Activated CD4-positive, alpha-beta memory T cell treated with anti-CD3 and anti-CD28 coated beads, Interleukin-2, amount 10 ng/mL, durations not matched to agents 7 days and 5 days (primary cell): ENCODE data around the gene ITIH4. TPM values are rescaled to one million over a fixed set of nuclear protein-coding genes. Genes with fewer than 3 reads are reported as not detected.

Source experiments
- CTCF ChIA-PET: fragments of 350-600 bp; sonication (Branson Sonifier 250); formaldehyde crosslinking; loops from one replicate; lab custom pipeline; 2021; ENCODE audit warnings: antibody characterized with exemption, inconsistent platforms; lab: Charles Lee
- POLR2A ChIA-PET: fragments of 350-600 bp; sonication (Branson Sonifier 250); formaldehyde crosslinking; loops from one replicate; lab custom pipeline; 2021; ENCODE audit warnings: antibody characterized with exemption; lab: Charles Lee
- DNase-seq: peaks from one replicate; pipeline ENCODE4 v3.0.0-alpha.2; 2020
- H3K27ac Mint-ChIP-seq: one replicate; pipeline ENCODE4 v1.8.0; 2021; ENCODE audit warnings: mild to moderate bottlenecking, mixed read lengths
- H3K27me3 Mint-ChIP-seq: one replicate; pipeline ENCODE4 v1.8.0; 2021; ENCODE audit warnings: mixed read lengths
- H3K36me3 Mint-ChIP-seq: one replicate; pipeline ENCODE4 v1.8.0; 2021; ENCODE audit warnings: low read depth, mixed read lengths
- H3K4me1 Mint-ChIP-seq: one replicate; pipeline ENCODE4 v1.8.0; 2021; ENCODE audit warnings: mixed read lengths
- H3K4me3 Mint-ChIP-seq: one replicate; pipeline ENCODE4 v1.8.0; 2021; ENCODE audit warnings: mild to moderate bottlenecking, mixed read lengths
- H3K9me3 Mint-ChIP-seq: one replicate; pipeline ENCODE4 v1.8.0; 2021; ENCODE audit warnings: mixed read lengths
- total RNA-seq, 2 experiments: library from RNA; stranded (reverse); gene quantifications; one replicate each; pipeline ENCODE4 v1.2.3, GENCODE V29; 2021

Gene ITIH4
- total RNA-seq, 2 experiments from 2014 or later: 16.0 to 16.2 TPM

DNA sequence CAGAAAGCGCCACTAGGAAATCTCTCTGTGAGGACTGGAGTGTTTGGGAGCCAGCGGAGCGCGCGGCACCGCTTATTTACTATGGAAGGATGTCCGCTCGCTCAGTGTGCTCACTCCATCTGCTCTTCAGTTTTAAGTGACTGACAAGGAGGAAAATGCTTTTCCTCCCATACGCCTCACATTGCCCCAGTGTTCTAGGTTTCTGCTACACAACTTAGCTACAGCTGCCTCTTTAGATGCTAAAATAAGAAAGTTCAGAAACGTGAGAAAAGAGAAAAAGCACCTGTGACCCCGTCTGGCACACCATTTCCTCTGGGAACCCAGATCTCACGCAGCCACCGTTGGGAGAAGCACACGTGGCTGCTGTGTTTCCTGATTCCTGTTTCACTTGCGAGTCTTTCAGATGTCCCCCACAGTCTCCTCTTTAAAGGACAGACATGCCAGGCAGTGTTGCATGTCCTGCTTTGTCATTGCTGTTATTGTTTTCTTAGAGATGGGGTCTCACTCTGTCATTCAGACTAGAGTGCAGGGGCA is 16.0 kb upstream of the ITIH4 start:
- Mint-ChIP-seq H3K4me1 (no peaks in the 10 kb centered on the region), H3K27me3 (no peaks in the 10 kb centered on the region), H3K36me3 (peaks cover 5% of the 10 kb centered on the region), H3K4me3 (no peak overlapping the region), H3K27ac (no peak overlapping the region), H3K9me3 (no peaks in the 10 kb centered on the region)
- DNase-seq: no peak
- ChIA-PET CTCF (interaction anchor here (0.8 to 1.4 kb wide), 5 partner anchors 28 to 255 kb away, joined by 3 to 4 read pairs (median 3); no protein-coding TSS in a partner anchor), POLR2A (no interaction called here)

DNA sequence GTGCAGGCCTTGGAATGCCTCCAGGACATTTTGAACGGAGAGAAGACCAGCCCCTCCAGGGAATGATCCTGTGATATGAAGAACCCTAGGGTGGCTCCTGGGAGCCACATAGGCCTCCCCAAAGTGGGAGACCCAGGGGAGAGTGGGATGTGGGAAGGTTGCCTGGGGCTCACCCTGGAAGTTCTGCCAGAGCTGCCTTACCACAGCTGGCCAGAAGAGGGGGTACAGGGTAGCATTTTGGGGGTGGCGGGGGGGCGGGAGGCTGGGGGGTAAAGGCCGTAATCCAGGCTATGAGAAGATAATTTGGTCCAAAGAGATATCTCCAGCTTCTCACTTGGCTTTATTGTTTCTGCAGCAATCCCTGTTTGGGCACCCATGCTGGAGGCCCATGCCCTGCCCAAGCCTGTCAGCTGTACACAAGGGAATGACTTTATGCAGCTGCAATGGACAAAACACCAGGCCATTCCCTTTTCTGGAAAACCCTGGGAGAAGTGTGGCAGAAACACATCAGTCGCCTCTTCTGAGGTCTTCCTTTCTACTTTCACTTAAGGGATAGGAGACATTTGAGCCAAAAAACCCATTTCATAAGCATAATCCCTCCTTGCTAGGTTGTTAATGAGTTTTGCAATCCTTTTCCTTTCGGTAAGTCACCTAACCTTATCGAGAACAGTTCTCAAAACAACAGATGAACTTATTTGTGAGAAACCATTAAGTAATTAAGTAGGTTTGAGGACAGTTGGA is 15.4 kb upstream of the ITIH4 start:
- no peak for DNase-seq
- no peak overlapping the region for H3K4me3 Mint-ChIP-seq
- peaks cover 7% of the 10 kb centered on the region for H3K36me3 Mint-ChIP-seq
- no peak overlapping the region for H3K27ac Mint-ChIP-seq
- H3K4me1 Mint-ChIP-seq: no peaks in the 10 kb centered on the region
- POLR2A ChIA-PET: interaction anchor here (0.6 kb wide), 1 partner anchor 157 kb away, joined by 3 read pairs; no protein-coding TSS in a partner anchor
- CTCF ChIA-PET: interaction anchor here (0.8 to 1.4 kb wide), 8 partner anchors 8 to 256 kb away, joined by 3 to 4 read pairs (median 3); partner anchors contain the start of genes GLT8D1 and SPCS1
- no peaks in the 10 kb centered on the region for H3K9me3 Mint-ChIP-seq
- H3K27me3 Mint-ChIP-seq: no peaks in the 10 kb centered on the region

DNA sequence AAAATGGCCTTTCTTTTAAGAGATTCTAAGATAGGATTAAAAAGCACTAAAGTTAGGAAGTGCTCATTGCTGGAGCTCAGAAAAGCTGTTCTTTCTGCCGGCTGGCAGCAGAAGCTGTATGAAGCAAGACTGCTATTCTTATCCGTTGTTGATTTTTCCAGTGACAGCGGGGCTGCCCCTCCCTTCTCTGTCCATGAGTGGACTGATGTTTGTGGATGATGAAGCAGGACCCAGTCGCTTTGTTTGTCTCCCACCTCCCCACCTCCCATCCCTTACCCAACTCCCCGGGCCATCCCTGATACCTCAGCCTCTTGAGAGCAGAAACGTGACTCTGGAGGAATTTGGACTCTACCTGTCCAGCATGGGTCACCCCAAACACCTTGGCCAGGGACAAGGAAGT is 14.7 kb upstream of the ITIH4 start:
- CTCF ChIA-PET: interaction anchor here (1.1 to 1.3 kb wide), 4 partner anchors 9 to 140 kb away, joined by 3 to 4 read pairs (median 3); partner anchors contain the start of genes GLT8D1 and SPCS1
- H3K36me3 Mint-ChIP-seq: peaks cover 9% of the 10 kb centered on the region
- no peak overlapping the region for H3K27ac Mint-ChIP-seq
- no peaks in the 10 kb centered on the region for H3K9me3 Mint-ChIP-seq
- H3K4me3 Mint-ChIP-seq: no peak overlapping the region
- POLR2A ChIA-PET: interaction anchor here (0.6 kb wide), 1 partner anchor 157 kb away, joined by 3 read pairs; no protein-coding TSS in a partner anchor
- peaks cover under 1% of the 10 kb centered on the region for H3K4me1 Mint-ChIP-seq
- H3K27me3 Mint-ChIP-seq: no peaks in the 10 kb centered on the region
- DNase-seq: no peak

DNA sequence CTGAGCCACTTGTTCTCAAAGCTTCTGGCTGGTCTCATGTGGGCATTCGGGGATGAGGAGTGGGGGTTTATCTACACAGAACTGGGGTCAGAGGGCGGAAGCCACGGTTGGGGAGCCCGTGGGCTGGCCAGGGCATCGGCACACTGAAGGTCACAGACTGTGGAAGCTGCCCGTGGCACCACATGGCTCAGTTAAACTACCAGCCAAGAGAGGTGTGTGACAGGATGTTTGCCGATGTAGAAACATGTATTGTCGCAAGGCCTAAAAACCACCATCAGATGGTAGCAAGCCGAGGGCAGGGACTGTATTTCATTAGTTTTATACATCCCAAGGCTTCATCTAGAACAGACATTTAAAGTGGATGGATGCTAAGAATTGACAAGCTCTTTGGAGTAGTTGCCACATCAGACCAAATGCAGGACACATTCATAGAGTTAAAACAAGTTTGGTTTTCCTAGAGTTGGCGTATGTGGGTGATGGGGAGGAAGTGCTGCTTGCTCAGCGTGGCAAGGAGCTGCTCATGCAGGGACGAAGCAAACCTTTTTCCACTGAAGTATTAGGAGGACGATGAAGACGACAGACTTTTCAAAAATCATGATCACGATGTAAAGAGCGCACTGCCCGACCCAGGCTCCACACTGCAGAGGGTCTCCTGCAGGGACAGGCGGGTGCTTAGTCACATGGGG is 14.0 kb upstream of the ITIH4 start:
- Mint-ChIP-seq H3K4me1 (peaks cover 6% of the 10 kb centered on the region), H3K9me3 (no peaks in the 10 kb centered on the region), H3K27ac (no peak overlapping the region), H3K27me3 (no peaks in the 10 kb centered on the region), H3K36me3 (peaks cover 9% of the 10 kb centered on the region), H3K4me3 (no peak overlapping the region)
- ChIA-PET POLR2A (no interaction called here), CTCF (interaction anchor here (1.0 to 1.2 kb wide), 4 partner anchors 9 to 139 kb away, joined by 3 to 4 read pairs (median 4); partner anchors contain the start of genes GLT8D1, MUSTN1 and SPCS1)
- no peak for DNase-seq

DNA sequence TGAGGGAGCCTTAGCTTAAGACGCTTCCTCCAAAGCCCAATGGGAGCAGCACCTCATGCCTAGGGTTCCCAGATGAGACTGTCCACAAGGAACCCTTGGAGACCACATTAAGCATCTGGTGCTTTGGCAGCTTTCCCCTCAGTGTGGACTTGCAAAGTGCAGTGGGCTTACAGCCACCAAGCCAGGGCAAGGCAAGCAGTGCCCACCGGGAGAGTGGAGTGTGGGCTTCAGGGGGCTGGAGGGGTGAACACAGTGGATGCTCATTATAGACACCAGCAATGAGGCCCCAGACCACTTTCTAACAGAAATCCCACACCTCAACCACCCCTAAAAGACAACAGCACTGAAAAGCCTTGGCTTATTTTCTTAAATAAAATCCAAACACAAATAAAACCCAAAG is 13.4 kb upstream of the ITIH4 start:
- CTCF ChIA-PET: interaction anchor here (1.0 kb wide), 1 partner anchor 9 kb away, joined by 4 read pairs; the partner anchor contains the start of gene MUSTN1
- H3K36me3 Mint-ChIP-seq: peaks cover 9% of the 10 kb centered on the region
- no peak overlapping the region for H3K27ac Mint-ChIP-seq

DNA sequence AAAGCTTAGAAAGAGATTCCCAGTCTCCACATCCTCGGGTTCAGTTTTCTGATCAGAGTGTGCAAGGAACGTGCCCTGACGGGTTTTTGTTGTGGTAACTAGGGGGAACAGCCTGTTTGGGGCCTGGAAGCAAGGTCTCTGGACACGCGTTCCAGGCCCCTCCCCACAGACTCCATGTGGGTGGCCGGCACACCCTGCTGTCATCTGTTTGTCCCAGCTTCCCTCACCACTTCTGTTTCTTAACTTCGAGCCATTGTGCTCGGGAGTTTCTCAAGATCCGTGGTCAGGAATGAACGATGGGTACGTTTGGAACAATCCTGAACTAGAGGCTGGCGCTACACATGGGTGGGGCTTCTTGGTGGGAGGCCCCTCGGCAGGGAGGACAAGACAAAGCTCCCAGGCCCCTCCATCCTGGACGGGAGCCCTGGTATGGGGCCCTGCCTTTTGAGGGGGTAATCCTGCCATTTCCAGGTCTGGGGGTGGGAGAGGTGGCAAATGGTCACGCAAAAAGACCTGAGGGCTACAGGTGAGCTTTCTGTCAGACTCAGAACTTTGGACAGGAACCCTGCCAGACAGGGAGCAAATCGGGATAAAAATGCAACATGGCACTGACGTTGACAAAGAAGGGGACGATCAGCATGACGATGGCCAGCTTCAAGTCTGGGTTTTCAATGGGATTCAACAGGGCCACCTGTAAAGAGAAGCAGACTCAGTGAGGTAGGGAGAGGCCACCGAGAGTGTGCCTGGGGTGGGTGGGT is 12.8 kb upstream of the ITIH4 start:
- Mint-ChIP-seq H3K9me3 (no peaks in the 10 kb centered on the region), H3K36me3 (peaks cover 12% of the 10 kb centered on the region), H3K27ac (no peak overlapping the region), H3K27me3 (no peaks in the 10 kb centered on the region), H3K4me1 (peaks cover 18% of the 10 kb centered on the region), H3K4me3 (no peak overlapping the region)
- POLR2A ChIA-PET: no interaction called here
- CTCF ChIA-PET: interaction anchor here (1.0 kb wide), 1 partner anchor 8 kb away, joined by 4 read pairs; the partner anchor contains the start of gene MUSTN1
- no peak for DNase-seq

More for the DNA sequence above, 13.4 kb upstream of the ITIH4 start:
- peaks cover 12% of the 10 kb centered on the region for H3K4me1 Mint-ChIP-seq
- H3K4me3 Mint-ChIP-seq: no peak overlapping the region
- POLR2A ChIA-PET: no interaction called here
- DNase-seq: no peak
- no peaks in the 10 kb centered on the region for H3K9me3 Mint-ChIP-seq
- no peaks in the 10 kb centered on the region for H3K27me3 Mint-ChIP-seq

DNA sequence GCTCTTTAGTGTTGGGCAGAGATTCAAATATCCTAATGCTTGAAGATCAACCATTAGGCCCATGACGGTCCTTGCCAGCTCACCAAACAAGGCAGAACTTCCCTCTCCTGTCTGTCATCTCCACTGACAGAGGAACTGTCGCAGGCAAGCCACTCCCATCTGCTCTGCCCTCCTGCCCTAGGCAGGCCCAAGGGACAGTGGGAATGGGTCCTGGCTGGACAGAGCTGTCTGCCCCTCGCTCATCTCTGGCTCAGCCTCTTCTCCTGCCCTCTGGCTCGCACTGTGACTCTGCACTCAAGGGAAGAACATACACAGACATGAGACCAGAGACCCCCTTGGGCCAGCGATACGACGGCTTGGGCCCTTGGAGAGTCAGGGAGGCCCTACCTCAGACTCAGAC is 12.0 kb upstream of the ITIH4 start:
- Mint-ChIP-seq H3K9me3 (no peaks in the 10 kb centered on the region), H3K27ac (no peak overlapping the region), H3K4me1 (peaks cover 26% of the 10 kb centered on the region), H3K36me3 (peaks cover 15% of the 10 kb centered on the region), H3K4me3 (no peak overlapping the region), H3K27me3 (no peaks in the 10 kb centered on the region)
- ChIA-PET POLR2A (no interaction called here), CTCF (no interaction called here)
- DNase-seq: no peak

DNA sequence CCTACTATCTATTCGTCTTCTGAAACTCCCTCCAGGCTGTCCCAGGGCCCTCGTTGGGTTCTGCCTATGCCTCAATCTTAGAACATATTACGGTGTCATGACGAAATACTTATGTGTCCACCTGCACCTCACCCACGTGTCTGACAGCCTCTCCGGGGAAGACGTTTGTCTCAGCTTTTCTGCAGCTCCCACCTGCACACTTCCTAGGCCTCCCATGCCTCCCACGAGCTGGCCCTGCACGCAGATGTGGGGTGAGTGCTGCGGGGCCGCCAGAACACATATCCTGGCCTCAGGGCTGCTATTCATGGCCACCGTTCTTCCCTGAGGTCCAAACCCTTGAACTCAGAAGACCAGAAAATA is 11.5 kb upstream of the ITIH4 start:
- peaks cover 30% of the 10 kb centered on the region for H3K4me1 Mint-ChIP-seq

DNA sequence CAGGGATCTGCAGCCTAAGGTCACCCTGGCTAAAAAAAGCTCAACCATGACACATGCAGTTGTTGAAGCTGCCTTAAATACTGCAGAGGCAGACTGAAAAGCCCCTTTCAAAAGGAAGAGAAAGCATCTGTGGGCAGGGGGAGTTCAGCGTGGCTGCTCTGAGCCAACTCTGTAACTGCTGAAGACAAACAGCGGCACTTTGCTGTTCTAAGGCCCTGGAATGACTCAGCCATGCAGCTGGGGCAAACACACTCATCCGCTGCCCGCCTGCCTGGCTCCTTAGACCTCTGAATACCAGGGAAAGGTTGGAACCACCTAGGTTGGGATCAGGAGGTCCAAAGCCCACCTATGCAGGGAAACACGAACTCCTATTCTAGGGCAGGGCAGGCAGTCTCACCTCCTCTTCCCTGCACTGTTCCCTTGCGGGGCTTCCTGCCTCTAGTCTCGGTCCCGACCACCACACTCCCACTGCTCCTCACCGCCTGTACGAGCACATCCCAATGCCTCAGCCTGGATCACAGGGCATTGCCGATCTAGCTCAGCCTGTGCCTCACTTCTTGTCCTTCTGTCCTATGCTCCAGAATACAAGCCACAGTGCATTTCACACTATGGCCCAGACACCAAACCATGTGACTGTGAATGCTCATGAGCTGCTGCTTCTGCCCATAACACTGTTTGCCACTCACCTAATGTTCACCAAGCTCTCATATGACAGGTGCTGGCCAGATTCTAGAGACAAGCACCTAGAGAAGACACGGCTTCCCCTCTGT is 10.9 kb upstream of the ITIH4 start:
- H3K27me3 Mint-ChIP-seq: no peaks in the 10 kb centered on the region
- H3K9me3 Mint-ChIP-seq: no peaks in the 10 kb centered on the region
- H3K4me1 Mint-ChIP-seq: peaks cover 33% of the 10 kb centered on the region
- H3K4me3 Mint-ChIP-seq: no peak overlapping the region
- H3K36me3 Mint-ChIP-seq: peaks cover 15% of the 10 kb centered on the region
- ChIA-PET CTCF (no interaction called here), POLR2A (no interaction called here)
- DNase-seq: no peak
- no peak overlapping the region for H3K27ac Mint-ChIP-seq

More for the DNA sequence above, 11.5 kb upstream of the ITIH4 start:
- DNase-seq: no peak
- Mint-ChIP-seq H3K27ac (no peak overlapping the region), H3K36me3 (peaks cover 15% of the 10 kb centered on the region), H3K4me3 (no peak overlapping the region), H3K27me3 (no peaks in the 10 kb centered on the region), H3K9me3 (no peaks in the 10 kb centered on the region)
- ChIA-PET CTCF (no interaction called here), POLR2A (no interaction called here)

DNA sequence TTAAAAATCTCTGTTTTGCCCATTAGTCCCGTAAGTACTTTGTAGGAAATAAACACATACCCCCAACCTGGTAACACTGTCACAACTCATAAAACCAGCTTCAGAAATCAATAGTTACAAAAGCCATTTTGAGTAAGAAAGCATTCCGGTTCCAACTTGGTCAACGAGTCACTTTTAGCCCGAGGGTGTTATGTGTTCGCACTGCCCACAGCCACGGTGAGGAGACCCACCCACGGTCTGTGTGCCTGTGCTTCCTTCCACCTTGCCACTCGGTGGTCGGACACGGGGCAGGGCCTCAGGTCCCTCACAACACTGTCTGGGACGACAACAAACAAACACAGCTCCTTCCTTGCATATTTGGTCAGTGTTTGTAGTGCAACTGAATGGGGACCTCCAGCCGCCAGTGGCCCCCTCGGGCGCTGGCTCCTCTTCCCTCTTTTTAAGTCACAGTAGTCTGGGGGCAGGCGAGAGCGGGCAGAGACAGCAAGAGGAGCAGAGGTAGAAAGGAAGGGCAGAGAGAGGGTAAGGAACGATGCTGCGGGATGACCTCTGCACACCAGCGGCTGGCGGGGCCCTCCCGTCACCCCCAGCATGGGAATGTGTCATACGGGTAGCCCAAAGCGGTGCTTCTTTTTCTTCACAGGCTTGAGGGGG is 9.5 kb upstream of the ITIH4 start:
- Mint-ChIP-seq H3K4me1 (peaks cover 35% of the 10 kb centered on the region), H3K27me3 (no peaks in the 10 kb centered on the region), H3K4me3 (no peak overlapping the region), H3K27ac (no peak overlapping the region), H3K9me3 (no peaks in the 10 kb centered on the region), H3K36me3 (peaks cover 15% of the 10 kb centered on the region)
- DNase-seq: no peak
- ChIA-PET CTCF (no interaction called here), POLR2A (interaction anchor here (0.9 to 2.1 kb wide), 2 partner anchors 9 to 17 kb away, joined by 3 to 10 read pairs; no protein-coding TSS in a partner anchor)

DNA sequence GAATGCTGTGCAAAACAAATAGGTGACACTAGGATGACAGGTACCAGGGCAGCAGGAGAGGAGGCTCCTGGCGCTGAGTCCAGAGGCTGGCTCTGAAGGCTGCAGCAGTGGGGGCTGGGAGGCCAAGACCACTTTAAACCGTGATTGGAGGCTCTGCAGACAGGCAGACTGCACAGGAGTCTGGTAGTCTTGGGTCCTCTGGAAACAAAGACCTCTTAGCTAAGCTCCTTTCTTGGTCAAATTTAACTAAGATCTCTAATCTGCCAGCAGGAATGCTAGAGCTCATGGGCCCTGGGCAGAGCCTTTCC is 8.8 kb upstream of the ITIH4 start:
- CTCF ChIA-PET: interaction anchor here (1.2 to 3.2 kb wide), 4 partner anchors 10 to 54 kb away, joined by 4 to 13 read pairs (median 6); no protein-coding TSS in a partner anchor
- POLR2A ChIA-PET: interaction anchor here (0.9 to 2.1 kb wide), 4 partner anchors 10 to 68 kb away, joined by 3 to 10 read pairs (median 4); partner anchors contain the start of gene NEK4
- Mint-ChIP-seq H3K27ac (no peak overlapping the region), H3K36me3 (peaks cover 10% of the 10 kb centered on the region), H3K27me3 (no peaks in the 10 kb centered on the region), H3K9me3 (no peaks in the 10 kb centered on the region), H3K4me1 (peaks cover 35% of the 10 kb centered on the region), H3K4me3 (no peak overlapping the region)
- DNase-seq: no peak
